GM12878 (cell line): Measurements from ENCODE around the gene PDZRN3. TPM values are rescaled to one million over a fixed set of nuclear protein-coding genes. Genes with fewer than 3 reads are reported as not detected.

Experiments used
- ATAC-seq: fragments of 200-7000 bp; cut with Tn5 transposase; 3 replicates; pipeline ENCODE4 v1.9.1; 2020; ENCODE audit warnings: mild to moderate bottlenecking, moderate library complexity
- BruUV-seq: library from RNA; stranded (reverse); fragments of 400-500 nt; replicated peaks from 2 replicates; lab custom pipeline; 2021; lab: Mats Ljungman, UMichigan
- CTCF ChIA-PET: fragments of 300-600 bp; sonication (Branson Sonifier 250); formaldehyde crosslinking; extraction: SDS; loops from one replicate; lab custom pipeline; 2021; ENCODE audit warnings: inconsistent platforms; lab: Yijun Ruan, JAX
- POLR2A ChIA-PET: fragments of 350-600 bp; formaldehyde crosslinking; extraction: SDS; loops from one replicate; lab custom pipeline; 2021; ENCODE audit warnings: inconsistent platforms; lab: Charles Lee
- RAD21 ChIA-PET: fragments of 300-600 bp; sonication (Branson Sonifier 250); formaldehyde crosslinking; loops from one replicate; lab custom pipeline; 2023; ENCODE audit warnings: antibody characterized with exemption; ENCODE audit not compliant: unreplicated experiment; lab: Charles Lee
- SMC1A ChIA-PET: fragments of 300-600 bp; sonication (Branson Sonifier 250); formaldehyde crosslinking; loops from one replicate; lab custom pipeline; 2023; ENCODE audit not compliant: unreplicated experiment, uncharacterized antibody; lab: Charles Lee
- DNase-seq: peaks from one replicate; pipeline ENCODE4 v3.0.0-alpha.2; 2011; ENCODE audit warnings: low read depth, low spot score
- FAIRE-seq: peaks from 3 replicates; lab custom pipeline; 2011; peaks lifted over from hg19 to GRCh38; lab: Jason Lieb, UNC
- H2AFZ ChIP-seq: 2 replicates; pipeline ENCODE4 v1.6.0; 2011; ENCODE audit warnings: low read depth, low read length, control low read depth; ENCODE audit not compliant: control insufficient read depth
- H3K27ac ChIP-seq: 2 replicates; pipeline ENCODE4 v1.5.1; 2011; ENCODE audit warnings: control low read depth; ENCODE audit not compliant: control insufficient read depth, insufficient read depth
- H3K27me3 ChIP-seq, 2 experiments: replicated peaks in 1 of 2; 2 replicates each; pipeline versions ENCODE4 v1.6.0 to v1.6.1; 2011; ENCODE audit warnings: low read length in 1 of 2; ENCODE audit not compliant: control insufficient read depth in 2 of 2, insufficient read depth in 2 of 2
- H3K36me3 ChIP-seq, 2 experiments: 2 replicates each; pipeline ENCODE4 v1.5.1; 2011; ENCODE audit warnings: low read length in 1 of 2; ENCODE audit not compliant: control insufficient read depth in 2 of 2, insufficient read depth in 2 of 2
- H3K4me1 ChIP-seq: 2 replicates; pipeline ENCODE4 v1.6.1; 2011; ENCODE audit warnings: mild to moderate bottlenecking, low read length, moderate library complexity, mixed read lengths; ENCODE audit not compliant: control insufficient read depth, insufficient read depth
- H3K4me2 ChIP-seq: 2 replicates; pipeline ENCODE4 v1.6.0; 2011; ENCODE audit warnings: control low read depth; ENCODE audit not compliant: control insufficient read depth, insufficient read depth
- H3K4me3 ChIP-seq: fragments of 200-600 bp; sonication (generic); 2 replicates; pipeline ENCODE4 v1.5.1; 2016
- H3K79me2 ChIP-seq: 2 replicates; pipeline ENCODE4 v1.6.0; 2011; ENCODE audit warnings: low read length; ENCODE audit not compliant: control insufficient read depth, insufficient read depth
- H3K9ac ChIP-seq: 2 replicates; pipeline ENCODE4 v1.8.0; 2011; ENCODE audit warnings: low read length, control low read depth, mixed read lengths; ENCODE audit not compliant: control insufficient read depth, insufficient read depth
- H3K9me3 ChIP-seq: replicated peaks from 3 replicates; pipeline ENCODE4 v1.5.1; 2011; ENCODE audit warnings: mild to moderate bottlenecking, low read length; ENCODE audit not compliant: control insufficient read depth, insufficient read depth
- H4K20me1 ChIP-seq: 2 replicates; pipeline ENCODE4 v1.6.0; 2011; ENCODE audit not compliant: control insufficient read depth, insufficient read depth
- CBFB ChIP-seq: IDR thresholded peaks from 2 replicates; pipeline ENCODE4 v1.6.1; 2016; ENCODE audit warnings: antibody characterized with exemption, low read depth
- EED ChIP-seq: sonication (generic); IDR thresholded peaks from 2 replicates; pipeline ENCODE4 v1.6.1; 2016; ENCODE audit warnings: antibody characterized with exemption, low read depth
- HDAC6 ChIP-seq: fragments of 200-600 bp; sonication (generic); IDR thresholded peaks from one replicate; pipeline ENCODE4 v1.8.0; 2017; ENCODE audit warnings: antibody characterized with exemption; ENCODE audit not compliant: unreplicated experiment
- IRF4 ChIP-seq: IDR thresholded peaks from 2 replicates; pipeline ENCODE4 v1.6.1; 2011; ENCODE audit warnings: low read depth, low read length
- LARP7 ChIP-seq: fragments of 450-650 bp; IDR thresholded peaks from 2 replicates; pipeline ENCODE4 v1.6.1; 2017; ENCODE audit warnings: mild to moderate bottlenecking
- MTA2 ChIP-seq: fragments of 450-650 bp; IDR thresholded peaks from 2 replicates; pipeline ENCODE4 v1.6.1; 2016; ENCODE audit warnings: low read depth, mild to moderate bottlenecking, moderate library complexity
- NFYB ChIP-seq: IDR thresholded peaks from 2 replicates; pipeline ENCODE4 v1.6.1; 2011; ENCODE audit warnings: low read depth, mild to moderate bottlenecking, low read length, improper control_type of control experiment, moderate library complexity; ENCODE audit not compliant: insufficient read depth
- RELA ChIP-seq: fragments of 450-650 bp; IDR thresholded peaks from 2 replicates; pipeline ENCODE4 v1.8.0; 2014; ENCODE audit warnings: borderline replicate concordance; ENCODE audit not compliant: partially characterized antibody
- WRNIP1 ChIP-seq: IDR thresholded peaks from 2 replicates; pipeline ENCODE4 v1.6.1; 2011; ENCODE audit warnings: low read depth, low read length, improper control_type of control experiment, borderline replicate concordance
- ZNF274 ChIP-seq: IDR thresholded peaks from one replicate; pipeline ENCODE4 v1.8.0; 2011; ENCODE audit not compliant: insufficient read length, insufficient read depth
- whole genome bisulfite sequencing: methylation state at CpG from one replicate; pipeline ENCODE4 v1.1.6; 2016; ENCODE audit warnings: low lambda C conversion rate; ENCODE audit not compliant: insufficient replicate concordance, insufficient coverage; ENCODE audit errors: missing lambda C conversion rate; 5-methylcytosine and 5-hydroxymethylcytosine counted together
- in situ Hi-C: fragments of 300-500 bp; cut with MboI; formaldehyde crosslinking; loops from 9 replicates; pipeline ENCODE4 v1.14.3; 2018; ENCODE audit warnings: mixed read lengths
- intact Hi-C: fragments of 100-400 bp; cut with micrococcal nuclease; formaldehyde crosslinking; loops from one replicate; pipeline ENCODE4 v1.14.2; 2022; ENCODE audit not compliant: unreplicated experiment
- polyA plus RNA-seq, 11 experiments: library from polyadenylated mRNA; depleted of rRNA in 4 of 11; unstranded in 6 of 11; stranded (reverse) in 5 of 11; fragments of >200 nt; fragmentation: Nextera tagmentation in 4 of 11; fragmentation: Illumina TruSeq in 1 of 11; extraction: Ambion mirVana in 4 of 11; extraction: Trizol in 1 of 11; gene quantifications; 1 replicate in 1 of 11; 2 replicates in 10 of 11; pipeline versions ENCODE4 v1.2.1 to v1.2.3, GENCODE V29; 2011 to 2016; ENCODE audit warnings: inconsistent platforms in 2 of 11, missing spikeins in 2 of 11, low read depth in 1 of 11
- total RNA-seq, 4 experiments: library from RNA; depleted of rRNA in 3 of 4; stranded (reverse); fragments of >200 nt in 3 of 4; fragmentation: Illumina TruSeq in 1 of 4; extraction: Trizol in 1 of 4; gene quantifications; 2 replicates each; pipeline versions ENCODE4 v1.2.1 to v1.2.3, GENCODE V29; 2013 to 2021
- TF ChIP-seq, protein P1 (sequence below): fragments of 450-650 bp; IDR thresholded peaks from 2 replicates; pipeline ENCODE4 v1.6.1; 2017; ENCODE audit warnings: borderline replicate concordance
- TF ChIP-seq, protein P2 (sequence below): IDR thresholded peaks from 2 replicates; pipeline ENCODE4 v1.6.1; 2012; ENCODE audit warnings: low read length, inconsistent platforms
- TF ChIP-seq, protein P3 (sequence below): fragments of 450-650 bp; IDR thresholded peaks from 2 replicates; pipeline ENCODE4 v1.6.1; 2017; ENCODE audit warnings: mild to moderate bottlenecking, moderate library complexity
- TF ChIP-seq, protein P4 (sequence below): fragments of 450-650 bp; formaldehyde crosslinking; IDR thresholded peaks from 2 replicates; pipeline ENCODE4 v1.5.0; 2022; ENCODE audit warnings: mild to moderate bottlenecking, missing genetic modification characterization

Gene PDZRN3
- total and polyA plus RNA-seq, 10 of the 15 experiments (the other 5 are each of a cell fraction or from before 2014, with no cell fraction given) = 0.07 to 0.37 (median 0.12) TPM; not detected in 6

DNA sequence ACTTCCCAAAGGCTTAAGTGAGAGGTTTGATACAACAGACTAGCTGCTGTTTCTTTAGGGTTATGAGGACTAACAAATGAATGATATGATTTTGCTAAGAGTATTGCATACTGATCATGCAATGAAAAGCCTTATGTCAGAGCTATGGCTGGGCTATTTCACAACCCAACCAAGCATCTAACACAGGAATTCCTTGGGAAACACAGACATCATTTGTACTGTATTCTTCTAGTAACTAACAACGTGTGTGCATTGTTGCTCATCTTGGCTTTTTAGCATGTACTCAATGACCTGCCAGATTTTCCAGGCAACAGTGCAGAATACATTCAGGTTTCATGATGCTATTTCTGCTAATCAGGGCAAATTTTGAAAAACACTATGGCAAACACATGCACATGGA lies 19.3 kb downstream of the PDZRN3 start (continued):
- TF ChIP-seq MTA2 = no peak
- TF ChIP-seq ZNF274 = no peak

DNA sequence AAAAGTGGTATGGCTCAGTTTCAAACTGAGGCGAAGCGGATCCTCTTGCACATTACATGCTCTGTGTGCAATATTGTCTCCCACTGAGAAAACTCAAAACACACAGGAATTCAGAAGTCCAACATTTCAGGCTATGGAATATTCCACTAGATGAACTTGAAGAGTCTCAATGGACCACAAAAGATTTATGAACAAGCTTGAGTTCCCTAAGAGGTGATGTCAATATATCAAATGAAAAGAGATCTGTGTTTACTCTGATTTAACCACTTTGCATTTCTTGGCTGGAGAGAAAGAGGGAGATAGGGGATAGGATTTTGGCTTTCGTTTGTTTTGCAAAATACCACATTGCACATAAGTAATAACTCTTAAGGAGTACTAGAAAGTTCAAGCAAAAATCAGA lies 20.3 kb downstream of the PDZRN3 start:
- in situ Hi-C loops = no loop called here
- Histone ChIP-seq H3K4me1 (no peaks in the 10 kb centered on the region), H2AFZ (no peak overlapping the region), H3K27me3 (no peaks in the 10 kb centered on the region; a peak in 1 of 4 replicates), H3K9ac (no peak overlapping the region), H3K4me3 (no peak overlapping the region), H4K20me1 (no peaks in the 10 kb centered on the region), H3K4me2 (no peak overlapping the region), H3K36me3 (no peaks in the 10 kb centered on the region), H3K27ac (no peak overlapping the region), H3K79me2 (no peaks in the 10 kb centered on the region), H3K9me3 (no peaks in the 10 kb centered on the region)
- no TSS peak for BruUV-seq
- DNase-seq (no peak), ATAC-seq (no peak), FAIRE-seq (no peak)
- intact Hi-C loops = no loop called here
- CTCF ChIA-PET = no interaction called here
- RAD21 ChIA-PET = no interaction called here
- WGBS = 48% methylated on average over 3 of the region's 3 CpGs
- POLR2A ChIA-PET = no interaction called here
- SMC1A ChIA-PET = no interaction called here
- no peak for TF ChIP-seq WRNIP1
- TF ChIP-seq NFYB = no peak
- TF ChIP-seq, protein P1, sequence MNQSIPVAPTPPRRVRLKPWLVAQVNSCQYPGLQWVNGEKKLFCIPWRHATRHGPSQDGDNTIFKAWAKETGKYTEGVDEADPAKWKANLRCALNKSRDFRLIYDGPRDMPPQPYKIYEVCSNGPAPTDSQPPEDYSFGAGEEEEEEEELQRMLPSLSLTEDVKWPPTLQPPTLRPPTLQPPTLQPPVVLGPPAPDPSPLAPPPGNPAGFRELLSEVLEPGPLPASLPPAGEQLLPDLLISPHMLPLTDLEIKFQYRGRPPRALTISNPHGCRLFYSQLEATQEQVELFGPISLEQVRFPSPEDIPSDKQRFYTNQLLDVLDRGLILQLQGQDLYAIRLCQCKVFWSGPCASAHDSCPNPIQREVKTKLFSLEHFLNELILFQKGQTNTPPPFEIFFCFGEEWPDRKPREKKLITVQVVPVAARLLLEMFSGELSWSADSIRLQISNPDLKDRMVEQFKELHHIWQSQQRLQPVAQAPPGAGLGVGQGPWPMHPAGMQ = no peak
- TF ChIP-seq EED = no peak
- TF ChIP-seq, protein P2, sequence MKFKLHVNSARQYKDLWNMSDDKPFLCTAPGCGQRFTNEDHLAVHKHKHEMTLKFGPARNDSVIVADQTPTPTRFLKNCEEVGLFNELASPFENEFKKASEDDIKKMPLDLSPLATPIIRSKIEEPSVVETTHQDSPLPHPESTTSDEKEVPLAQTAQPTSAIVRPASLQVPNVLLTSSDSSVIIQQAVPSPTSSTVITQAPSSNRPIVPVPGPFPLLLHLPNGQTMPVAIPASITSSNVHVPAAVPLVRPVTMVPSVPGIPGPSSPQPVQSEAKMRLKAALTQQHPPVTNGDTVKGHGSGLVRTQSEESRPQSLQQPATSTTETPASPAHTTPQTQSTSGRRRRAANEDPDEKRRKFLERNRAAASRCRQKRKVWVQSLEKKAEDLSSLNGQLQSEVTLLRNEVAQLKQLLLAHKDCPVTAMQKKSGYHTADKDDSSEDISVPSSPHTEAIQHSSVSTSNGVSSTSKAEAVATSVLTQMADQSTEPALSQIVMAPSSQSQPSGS = no peak
- no peak for TF ChIP-seq LARP7
- no peak for TF ChIP-seq CBFB
- TF ChIP-seq, protein P3, sequence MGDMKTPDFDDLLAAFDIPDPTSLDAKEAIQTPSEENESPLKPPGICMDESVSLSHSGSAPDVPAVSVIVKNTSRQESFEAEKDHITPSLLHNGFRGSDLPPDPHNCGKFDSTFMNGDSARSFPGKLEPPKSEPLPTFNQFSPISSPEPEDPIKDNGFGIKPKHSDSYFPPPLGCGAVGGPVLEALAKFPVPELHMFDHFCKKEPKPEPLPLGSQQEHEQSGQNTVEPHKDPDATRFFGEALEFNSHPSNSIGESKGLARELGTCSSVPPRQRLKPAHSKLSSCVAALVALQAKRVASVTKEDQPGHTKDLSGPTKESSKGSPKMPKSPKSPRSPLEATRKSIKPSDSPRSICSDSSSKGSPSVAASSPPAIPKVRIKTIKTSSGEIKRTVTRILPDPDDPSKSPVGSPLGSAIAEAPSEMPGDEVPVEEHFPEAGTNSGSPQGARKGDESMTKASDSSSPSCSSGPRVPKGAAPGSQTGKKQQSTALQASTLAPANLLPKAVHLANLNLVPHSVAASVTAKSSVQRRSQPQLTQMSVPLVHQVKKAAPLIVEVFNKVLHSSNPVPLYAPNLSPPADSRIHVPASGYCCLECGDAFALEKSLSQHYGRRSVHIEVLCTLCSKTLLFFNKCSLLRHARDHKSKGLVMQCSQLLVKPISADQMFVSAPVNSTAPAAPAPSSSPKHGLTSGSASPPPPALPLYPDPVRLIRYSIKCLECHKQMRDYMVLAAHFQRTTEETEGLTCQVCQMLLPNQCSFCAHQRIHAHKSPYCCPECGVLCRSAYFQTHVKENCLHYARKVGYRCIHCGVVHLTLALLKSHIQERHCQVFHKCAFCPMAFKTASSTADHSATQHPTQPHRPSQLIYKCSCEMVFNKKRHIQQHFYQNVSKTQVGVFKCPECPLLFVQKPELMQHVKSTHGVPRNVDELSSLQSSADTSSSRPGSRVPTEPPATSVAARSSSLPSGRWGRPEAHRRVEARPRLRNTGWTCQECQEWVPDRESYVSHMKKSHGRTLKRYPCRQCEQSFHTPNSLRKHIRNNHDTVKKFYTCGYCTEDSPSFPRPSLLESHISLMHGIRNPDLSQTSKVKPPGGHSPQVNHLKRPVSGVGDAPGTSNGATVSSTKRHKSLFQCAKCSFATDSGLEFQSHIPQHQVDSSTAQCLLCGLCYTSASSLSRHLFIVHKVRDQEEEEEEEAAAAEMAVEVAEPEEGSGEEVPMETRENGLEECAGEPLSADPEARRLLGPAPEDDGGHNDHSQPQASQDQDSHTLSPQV = no peak
- TF ChIP-seq IRF4 = no peak
- TF ChIP-seq, protein P4, sequence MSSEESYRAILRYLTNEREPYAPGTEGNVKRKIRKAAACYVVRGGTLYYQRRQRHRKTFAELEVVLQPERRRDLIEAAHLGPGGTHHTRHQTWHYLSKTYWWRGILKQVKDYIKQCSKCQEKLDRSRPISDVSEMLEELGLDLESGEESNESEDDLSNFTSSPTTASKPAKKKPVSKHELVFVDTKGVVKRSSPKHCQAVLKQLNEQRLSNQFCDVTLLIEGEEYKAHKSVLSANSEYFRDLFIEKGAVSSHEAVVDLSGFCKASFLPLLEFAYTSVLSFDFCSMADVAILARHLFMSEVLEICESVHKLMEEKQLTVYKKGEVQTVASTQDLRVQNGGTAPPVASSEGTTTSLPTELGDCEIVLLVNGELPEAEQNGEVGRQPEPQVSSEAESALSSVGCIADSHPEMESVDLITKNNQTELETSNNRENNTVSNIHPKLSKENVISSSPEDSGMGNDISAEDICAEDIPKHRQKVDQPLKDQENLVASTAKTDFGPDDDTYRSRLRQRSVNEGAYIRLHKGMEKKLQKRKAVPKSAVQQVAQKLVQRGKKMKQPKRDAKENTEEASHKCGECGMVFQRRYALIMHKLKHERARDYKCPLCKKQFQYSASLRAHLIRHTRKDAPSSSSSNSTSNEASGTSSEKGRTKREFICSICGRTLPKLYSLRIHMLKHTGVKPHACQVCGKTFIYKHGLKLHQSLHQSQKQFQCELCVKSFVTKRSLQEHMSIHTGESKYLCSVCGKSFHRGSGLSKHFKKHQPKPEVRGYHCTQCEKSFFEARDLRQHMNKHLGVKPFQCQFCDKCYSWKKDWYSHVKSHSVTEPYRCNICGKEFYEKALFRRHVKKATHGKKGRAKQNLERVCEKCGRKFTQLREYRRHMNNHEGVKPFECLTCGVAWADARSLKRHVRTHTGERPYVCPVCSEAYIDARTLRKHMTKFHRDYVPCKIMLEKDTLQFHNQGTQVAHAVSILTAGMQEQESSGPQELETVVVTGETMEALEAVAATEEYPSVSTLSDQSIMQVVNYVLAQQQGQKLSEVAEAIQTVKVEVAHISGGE (CRISPR knock-in tag) = no peak
- TF ChIP-seq HDAC6 = no peak
- TF ChIP-seq RELA = no peak
